ENCODE results near the gene SKP2.
"Not testable (repeated sequence)": the region's sequence is repeated elsewhere in the genome, so short reads cannot be mapped to it uniquely, and the experiment has no call there.

Gene SKP2

DNA sequence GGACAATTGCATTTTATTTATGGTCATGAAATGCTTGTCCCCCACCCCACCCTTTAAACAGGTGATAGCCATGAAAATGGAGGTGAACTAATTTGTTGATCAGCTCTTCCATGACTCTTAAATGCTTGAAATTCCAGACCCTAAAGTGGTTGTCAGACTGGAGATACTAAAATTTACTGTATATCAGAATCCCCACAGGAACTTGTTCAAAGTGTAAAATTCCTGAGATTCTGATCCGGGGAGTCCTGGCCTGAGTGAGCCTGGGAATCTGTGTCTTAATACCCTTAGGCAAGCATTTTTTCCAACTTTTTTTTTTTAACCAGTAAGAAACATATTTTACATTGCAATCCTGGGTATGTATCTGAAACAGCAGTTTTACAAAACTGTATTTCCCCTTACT lies 4.7 kb downstream of the SKP2 start:
- no peak for DNase-seq (ENCODE audit: low read depth)

DNA sequence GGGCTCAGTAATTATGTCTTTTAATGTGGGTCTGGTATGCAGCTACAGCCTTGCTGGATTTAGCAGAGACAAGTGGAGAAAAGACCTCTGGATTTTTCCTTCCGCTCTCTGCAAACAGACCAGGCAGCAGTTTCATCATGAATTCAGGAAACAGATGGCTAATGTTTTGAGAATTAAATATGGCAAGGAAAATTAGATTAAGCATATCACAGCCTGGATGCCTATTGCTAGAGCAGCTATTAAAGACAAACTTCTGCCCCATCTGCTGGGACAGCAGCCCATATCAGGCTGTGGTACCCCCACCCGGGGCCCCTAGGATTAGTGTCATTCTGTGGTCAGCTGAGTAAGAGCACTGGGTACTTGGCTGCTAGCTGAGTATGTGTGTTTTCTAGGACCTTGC lies 6.2 kb downstream of the SKP2 start:
- no peak for DNase-seq (ENCODE audit: low read depth)

DNA sequence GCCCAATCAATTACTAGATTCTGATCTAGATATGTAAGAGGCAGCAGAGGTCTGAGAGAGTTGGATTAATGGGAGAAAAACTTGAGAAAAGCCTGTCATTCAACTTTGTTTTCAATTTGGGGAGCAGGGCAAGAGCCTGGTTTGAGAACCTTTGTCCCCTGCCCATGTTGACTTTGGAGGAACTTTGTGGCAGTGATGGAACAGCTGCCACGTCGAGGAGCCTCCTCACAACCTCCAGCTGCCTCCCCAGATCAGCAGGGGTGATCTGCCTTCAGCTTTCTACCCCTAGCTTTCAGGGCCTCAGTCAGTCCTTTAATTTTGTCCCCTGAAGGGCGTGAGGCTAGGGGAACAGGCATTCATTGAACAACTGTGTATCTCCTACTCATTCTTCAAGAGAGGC lies 8.7 kb downstream of the SKP2 start:
- DNase-seq (ENCODE audit: low read depth): no peak

DNA sequence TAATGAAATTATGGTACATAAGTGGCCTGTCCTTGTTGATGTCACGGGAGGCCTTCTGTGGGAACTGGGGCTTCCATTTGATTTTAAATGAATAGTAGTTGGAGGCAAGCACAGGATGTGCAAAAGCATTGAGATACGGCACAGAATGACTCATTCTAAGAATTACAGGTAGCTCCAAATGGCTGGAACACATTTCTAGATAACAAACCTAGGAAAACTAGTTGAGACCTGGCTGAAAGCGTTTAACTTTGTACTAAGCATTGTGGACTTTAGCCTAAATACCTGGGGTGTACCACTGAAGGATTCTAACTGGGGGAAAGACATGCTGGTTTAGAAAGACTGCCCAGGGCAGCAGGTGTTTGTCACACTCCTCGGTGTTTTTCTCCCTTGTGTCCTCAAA lies 9.4 kb downstream of the SKP2 start:
- no peak for DNase-seq (ENCODE audit: low read depth)

DNA sequence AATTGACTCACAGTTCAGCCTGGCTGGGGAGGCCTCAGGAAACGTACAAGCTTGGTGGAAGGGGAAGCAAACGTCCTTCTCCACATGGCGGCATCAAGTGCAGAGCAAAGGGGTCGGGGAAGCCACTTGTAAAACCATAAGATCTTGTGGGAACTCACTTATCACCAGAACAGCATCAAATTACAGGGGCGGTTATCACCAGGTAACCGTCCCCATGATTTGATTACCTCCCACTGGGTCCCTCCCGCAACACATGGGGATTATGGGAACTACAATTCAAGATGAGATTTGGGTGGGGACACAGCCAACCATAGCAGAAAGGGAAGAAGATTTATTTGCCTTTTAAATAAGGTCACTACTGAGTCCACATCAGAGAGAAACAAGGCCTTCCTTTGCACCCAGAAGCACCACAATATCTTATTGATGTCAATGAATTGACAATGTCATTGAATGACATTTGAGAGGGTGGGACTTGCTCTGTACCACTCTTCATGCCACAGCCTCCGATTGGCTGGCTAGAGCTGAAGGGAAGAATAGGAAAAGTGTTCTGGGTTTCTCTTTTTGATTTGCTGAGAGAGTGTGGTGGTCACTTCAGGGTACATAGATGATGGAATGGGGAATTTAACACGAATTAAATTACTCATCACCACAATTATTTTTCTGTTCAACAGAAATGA lies 11.0 kb downstream of the SKP2 start:
- DNase-seq (ENCODE audit: low read depth): no peak

DNA sequence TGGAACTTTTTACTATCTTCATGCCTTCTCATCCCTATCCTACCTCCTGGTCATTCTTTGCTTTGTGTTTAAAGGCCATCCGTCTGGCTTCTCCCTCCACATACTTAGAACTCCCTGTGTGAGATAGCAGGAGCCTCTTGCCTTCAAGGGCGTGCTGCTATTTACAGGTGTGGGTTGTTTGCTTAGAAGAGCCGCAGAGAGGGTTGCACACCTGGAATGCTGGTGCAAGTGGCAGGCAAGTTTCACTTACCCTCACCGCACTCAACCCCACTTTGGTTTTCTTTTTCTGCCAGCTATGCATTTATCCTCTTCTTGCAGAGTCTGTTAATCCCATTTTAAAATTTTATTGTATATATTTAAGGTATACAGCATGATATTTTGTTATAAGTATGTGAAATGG lies 12.6 kb downstream of the SKP2 start:
- DNase-seq (ENCODE audit: low read depth): no peak

DNA sequence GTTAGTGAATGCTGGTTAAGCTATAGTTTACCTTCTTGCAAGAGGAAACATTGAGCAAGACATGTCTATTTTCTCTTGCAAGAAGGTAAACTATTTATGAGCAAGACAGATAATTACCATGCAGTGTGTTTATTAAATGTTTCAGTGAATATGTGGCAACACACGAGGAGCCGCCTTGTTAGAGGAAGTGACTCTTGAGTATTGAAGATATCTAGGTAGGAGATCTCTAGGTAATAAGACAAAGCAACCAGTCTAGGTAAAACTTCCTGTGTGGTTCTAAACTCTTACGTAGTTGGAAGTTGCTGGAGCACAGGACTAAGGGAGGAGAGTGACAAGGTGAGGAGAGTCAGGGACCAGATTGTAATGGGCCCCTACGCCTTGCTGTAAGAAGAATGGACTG lies 16.8 kb downstream of the SKP2 start:
- DNase-seq (ENCODE audit: low read depth): no peak

DNA sequence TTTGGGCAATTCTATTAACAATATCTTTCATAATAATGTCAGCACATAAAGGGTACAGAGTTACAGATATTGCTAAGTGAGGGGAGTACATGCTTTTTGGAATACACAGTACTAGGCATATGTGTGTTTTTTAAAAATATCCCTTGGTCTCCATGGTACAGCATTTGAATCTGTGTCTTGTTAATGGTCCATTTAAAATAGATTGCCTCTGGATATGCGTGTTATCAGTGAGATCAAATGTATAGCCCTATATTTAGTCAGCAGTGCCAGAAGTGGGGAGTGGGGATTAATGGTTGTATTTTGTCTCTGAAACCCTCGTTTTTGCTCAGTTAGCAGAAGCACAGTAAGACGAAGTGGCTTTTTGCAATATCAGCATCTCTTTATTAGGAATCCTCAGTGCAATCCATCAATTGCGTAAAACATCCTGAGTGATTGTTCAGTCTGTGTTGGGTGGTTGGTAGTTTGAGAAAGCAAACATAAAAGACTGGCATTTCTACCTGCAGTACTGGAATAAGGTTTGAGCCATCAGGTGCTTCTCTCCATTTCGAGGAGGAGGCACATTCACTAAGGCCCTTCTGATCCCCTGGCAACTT lies 19.0 kb downstream of the SKP2 start:
- no peak for DNase-seq (ENCODE audit: low read depth)

DNA sequence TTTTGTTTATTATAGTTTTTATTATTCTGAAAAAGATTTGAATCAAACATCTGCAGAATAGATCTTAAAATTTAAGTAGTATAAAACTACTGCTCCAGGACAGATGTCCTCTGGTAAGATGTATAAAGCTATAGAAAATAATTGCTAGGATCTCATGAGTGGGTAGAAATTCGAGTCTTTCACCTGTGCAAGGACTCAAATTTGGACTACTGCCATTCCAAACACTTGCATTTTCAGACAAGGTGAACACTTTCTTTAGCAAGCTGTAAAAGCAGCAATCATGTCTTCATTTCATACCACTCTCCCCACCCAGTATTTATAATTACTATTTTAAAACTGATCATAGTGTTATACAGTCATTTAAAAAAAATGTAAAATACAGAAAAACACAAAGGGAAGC lies 20.7 kb downstream of the SKP2 start:
- no peak for DNase-seq (ENCODE audit: low read depth)

DNA sequence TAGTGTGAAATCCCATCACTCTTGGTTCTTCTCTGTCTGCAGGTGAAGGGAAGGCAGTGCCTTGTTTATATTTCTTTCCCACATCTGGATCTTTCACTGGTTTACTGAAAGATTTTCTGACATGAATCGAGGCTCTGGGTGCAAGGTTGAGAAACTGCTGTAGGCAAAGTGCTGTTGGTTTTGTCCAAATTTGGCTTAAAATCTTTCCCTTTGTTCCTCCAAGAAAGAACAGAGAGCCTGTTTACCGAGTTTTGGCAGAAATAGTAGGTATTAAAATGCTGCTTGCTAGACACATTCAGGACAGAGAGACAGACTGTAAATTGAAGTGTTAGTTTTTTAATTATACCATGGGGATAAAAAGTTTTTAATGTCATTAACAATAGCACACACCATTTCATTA lies 21.5 kb downstream of the SKP2 start:
- no peak for DNase-seq (ENCODE audit: low read depth)

DNA sequence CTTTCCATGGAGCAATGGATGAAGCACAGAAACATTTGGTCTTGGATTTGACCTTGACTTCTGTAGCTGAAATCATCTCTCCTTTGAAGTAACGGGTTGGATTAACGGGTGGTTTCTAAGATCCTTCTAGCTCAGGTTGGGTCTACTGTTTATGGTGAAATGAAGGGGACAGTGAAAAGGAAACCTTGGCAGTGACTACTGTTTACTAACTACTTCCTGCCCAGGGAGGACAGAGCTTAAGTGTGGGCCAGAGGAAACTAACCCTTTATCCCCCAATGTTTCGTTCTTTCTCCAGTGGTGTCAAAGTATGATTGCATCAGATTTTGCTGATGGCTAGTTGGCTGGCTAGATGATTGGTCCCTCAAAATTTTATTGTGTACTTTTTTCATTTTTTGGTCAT lies 22.2 kb downstream of the SKP2 start:
- DNase-seq (ENCODE audit: low read depth): no peak

DNA sequence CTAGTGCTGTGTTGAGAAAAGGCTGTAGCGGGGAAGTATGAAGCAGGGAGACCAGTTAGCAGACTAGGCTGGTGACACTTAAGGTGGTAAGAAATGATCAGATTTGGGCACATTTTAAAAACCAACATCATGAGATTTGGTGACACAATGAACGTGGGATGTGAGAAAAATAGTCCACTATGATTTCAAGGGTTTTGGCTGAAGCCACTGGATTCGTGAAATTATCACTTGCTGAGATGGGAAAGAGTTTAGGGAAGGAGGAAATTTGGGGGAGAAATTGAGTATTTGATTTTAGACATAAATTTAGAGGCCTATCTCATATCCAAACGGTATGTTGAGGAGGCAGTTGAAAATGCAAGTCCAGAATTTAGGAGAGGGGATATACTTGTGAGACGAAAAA lies 23.1 kb downstream of the SKP2 start:
- DNase-seq (ENCODE audit: low read depth): no peak

DNA sequence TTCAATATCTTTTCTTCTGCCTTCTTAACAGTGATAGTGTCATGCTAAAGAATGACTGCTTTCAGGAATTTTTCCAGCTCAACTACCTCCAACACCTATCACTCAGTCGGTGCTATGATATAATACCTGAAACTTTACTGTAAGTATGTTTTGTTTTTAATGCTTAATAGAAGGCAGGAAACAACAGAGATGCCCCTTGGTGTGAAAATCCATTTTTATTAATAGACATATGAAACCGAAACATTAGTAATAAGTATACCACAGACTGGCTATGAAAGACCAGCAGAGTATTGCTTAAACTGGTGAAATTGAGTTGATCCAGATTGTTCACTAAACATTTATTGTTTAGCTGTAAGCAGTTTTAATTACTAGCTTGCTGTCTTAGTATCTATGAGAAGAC lies 25.2 kb downstream of the SKP2 start:
- no peak for DNase-seq (ENCODE audit: low read depth)

DNA sequence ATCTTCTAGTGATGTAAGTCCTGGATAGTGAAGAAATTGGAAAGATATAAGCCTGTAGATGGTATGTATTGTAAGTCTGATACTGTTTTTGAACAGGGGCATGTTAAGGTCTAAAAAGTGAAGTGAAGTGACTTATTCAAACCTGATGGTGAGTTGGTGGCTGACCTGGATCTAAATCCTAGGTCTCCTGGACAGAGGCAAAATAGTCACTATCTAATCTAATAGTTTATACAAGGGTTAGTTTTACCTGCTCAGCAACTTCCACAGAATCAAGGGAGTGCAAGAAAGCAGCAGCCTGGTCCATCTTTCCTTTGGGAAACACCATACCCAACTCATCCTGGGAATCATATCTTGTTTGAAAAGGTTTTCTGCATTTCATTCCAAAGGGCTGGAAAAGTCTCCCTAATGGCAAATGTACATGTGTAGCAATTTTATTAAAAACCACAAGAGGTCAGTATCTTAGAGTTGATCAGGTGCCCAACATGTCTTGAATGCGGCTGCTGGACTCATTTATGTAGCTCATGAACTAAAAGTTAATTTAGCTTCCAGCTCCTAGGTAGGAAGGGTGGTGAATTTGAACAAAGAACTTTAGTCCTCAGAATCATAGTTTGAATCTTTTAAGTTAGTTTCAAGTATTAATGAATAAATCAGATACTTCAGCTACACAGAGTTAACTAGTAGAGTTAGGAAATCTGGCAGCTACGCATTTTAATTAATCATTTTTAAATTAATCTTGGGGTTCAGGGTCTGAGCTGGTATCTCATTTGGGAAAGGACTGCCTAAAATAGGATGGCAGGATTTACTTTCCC lies 26.0 kb downstream of the SKP2 start:
- DNase-seq (ENCODE audit: low read depth): no peak

DNA sequence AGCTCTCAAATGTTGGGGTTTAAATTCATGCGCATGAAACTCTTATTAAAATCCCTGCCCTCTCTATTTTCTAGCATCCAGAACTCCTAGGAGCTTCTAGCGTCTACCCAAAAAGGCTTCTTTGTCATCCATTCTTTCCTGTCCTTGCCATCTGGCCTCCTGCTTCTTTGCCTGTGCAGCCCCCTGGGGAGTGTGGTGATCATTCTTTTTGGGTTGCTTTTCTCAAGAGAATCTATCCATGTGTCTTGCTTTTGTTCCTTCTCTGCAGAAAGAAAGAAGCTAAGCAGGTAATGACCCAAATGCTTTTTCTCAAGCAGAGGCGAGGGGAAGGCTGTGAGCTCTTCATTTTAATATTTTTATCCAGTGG lies 26.6 kb downstream of the SKP2 start:
- DNase-seq (ENCODE audit: low read depth): no peak

DNA sequence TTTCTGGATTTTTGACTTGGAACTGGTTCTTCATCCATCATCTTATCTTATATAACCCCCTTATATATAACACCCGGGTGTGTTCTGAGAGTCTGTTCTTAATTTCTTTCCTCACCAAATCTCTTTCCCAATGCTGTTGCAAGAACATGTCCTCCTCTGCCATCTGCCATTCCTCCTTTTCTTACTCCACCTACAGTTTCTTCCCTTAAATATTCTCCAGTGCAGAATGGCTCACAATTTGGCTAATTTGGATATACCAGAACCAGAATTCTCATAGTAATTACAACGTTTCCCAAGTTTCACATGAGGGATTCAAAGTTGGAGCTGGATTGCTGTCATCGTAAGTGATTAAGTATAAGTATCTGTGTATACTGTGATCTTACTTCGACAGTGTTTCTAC lies 28.0 kb downstream of the SKP2 start:
- no peak for DNase-seq (ENCODE audit: low read depth)

DNA sequence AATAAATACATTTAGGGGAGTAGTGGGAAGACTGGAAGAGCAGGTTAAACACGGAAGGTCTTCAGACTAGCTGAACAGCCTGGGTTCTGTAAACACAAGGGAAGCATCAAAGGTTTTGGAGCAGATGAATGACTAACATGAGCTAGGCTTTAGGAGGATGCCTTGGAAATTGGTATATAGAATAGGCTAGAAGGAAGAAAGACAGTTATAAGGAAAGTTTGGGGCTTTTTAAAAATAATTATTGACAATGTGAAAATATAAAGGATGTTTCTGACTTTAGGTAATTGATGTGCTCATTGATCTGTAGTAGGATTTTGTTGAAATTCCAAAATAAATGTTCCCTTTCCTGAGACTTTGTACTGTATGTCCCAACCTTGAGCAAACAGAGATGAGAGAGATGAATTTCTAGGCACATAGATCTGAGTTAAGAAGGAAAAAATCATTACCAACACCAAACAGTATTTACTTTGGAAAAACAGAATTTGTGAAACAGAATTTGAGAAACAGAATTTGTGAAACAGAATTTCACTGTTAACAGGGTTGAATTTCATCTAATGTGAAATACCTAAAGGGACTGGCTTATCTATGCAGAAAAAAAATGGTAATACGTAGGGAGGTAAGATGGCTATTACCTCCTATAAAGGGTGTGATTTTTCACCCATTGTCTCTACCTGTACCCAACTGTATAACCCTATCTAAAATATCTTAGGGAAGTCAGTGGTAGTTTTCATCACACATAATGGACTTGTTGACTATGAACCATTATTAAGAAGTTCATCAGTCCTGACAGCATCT lies 28.8 kb downstream of the SKP2 start:
- DNase-seq (ENCODE audit: low read depth): no peak

DNA sequence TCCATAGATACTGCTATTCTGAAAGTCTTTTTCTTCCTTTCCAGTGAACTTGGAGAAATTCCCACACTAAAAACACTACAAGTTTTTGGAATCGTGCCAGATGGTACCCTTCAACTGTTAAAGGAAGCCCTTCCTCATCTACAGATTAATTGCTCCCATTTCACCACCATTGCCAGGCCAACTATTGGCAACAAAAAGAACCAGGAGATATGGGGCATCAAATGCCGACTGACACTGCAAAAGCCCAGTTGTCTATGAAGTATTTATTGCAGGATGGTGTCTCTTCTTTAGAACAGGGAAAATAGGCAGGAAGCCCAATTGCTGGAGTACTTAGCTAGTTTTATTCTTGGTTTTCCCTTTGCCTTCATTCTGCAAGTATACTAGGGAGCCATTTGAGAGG lies 29.9 kb downstream of the SKP2 start:
- no peak for DNase-seq (ENCODE audit: low read depth)

DNA sequence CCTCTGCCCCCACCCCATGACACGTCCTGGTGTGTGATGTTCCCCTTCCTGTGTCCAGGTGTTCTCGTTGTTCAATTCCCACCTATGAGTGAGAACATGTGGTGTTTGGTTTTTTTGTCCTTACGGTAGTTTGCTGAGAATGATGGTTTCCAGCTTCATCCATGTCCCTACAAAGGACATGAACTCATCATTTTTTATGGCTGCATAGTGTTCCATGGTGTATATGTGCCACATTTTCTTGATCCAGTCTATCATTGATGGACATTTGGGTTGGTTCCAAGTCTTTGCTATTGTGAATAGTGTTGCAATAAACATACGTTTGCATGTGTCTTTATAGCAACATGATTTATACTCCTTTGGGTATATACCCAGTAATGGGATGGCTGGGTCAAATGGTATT lies 32.5 kb downstream of the SKP2 start:
- not testable (repeated sequence) for DNase-seq (ENCODE audit: low read depth)

DNA sequence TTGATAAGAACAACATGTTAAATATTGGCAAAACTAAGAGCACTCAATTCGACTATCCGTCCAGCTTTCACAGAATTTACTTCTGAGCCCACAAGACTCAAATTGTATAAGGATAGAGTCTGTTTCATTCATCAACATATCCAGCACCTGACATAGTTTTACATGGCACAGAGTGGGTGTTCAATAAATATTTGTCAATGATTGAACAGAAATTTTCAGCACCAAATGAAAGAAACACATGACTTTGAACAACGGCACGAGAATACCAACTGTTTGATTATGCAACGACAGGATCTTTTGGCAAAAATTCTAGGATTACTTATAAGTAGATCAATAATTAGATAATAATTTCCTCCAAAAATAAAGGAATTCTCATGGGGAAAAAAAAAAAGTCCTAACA lies 41.8 kb downstream of the SKP2 start:
- DNase-seq (ENCODE audit: low read depth): no peak

DNA sequence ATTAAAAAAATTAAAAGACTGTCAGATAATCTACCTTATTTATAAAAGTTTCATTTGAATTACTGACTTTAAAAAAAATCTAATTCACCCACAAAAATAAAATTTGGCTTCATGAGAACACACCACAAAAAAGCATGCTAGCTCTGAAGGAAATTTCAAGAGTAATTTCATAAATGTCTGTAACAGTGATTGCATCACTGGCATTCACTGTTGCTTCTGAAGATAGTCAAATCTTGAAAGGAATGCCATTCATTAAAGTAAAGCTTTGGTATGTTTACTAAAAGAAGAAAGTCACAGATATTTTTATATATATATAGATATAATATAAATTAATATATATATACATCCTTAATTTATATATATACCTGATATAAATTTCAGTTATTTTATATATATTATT lies 46.4 kb downstream of the SKP2 start:
- DNase-seq (ENCODE audit: low read depth): no peak

DNA sequence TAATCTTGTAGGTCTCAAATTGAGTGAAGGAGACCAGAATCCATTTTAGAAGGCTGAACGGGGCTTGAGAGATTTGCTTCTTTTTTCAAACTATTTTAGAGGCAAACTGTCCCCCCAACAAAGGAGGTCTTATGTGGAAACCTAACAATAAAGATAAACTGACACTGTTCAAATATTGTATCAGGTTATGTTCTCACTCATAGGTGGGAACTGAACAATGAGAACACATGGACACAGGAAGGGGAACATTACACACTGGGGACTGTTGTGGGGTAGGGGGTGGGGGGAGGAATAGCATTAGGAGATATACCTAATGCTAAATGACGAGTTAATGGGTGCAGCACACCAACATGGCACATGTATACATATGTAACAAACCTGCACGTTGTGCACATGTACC lies 46.9 kb downstream of the SKP2 start:
- not testable (repeated sequence) for DNase-seq (ENCODE audit: low read depth)

DNA sequence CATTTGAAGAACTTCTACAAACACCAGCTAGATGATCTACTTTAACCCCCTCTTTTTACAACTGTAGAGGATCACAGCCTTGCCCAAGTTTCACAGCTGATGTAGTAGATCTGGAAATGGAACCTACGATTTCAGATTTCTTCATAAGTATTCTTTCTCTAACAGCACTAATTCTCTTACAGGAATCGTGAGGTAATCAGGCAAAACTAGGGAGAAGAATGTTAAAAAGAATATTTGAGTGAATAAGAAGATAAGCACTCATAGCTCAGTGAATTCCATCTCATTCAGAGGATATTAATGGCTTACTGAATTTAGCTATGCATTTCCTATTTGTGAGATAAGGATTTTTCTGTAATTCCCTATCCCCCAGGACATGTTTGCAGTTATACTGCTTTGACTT lies 47.7 kb downstream of the SKP2 start:
- no peak for DNase-seq (ENCODE audit: low read depth)

Measured in CMK (cell line).